GM23338 (cell line): ENCODE data around the gene WHAMM. TPM values are rescaled to one million over a fixed set of nuclear protein-coding genes. Genes with fewer than 3 reads are reported as not detected.

Source experiments
- ATAC-seq: fragments of 200-7000 bp; cut with Tn5 transposase; 3 replicates; pipeline ENCODE4 v1.9.1; 2020
- DNase-seq: peaks from one replicate; pipeline ENCODE4 v3.0.0-alpha.2; 2015; ENCODE audit warnings: low spot score
- H2AFZ ChIP-seq: fragments of 200-600 bp; sonication (generic); 2 replicates; pipeline ENCODE4 v1.8.0; 2016; ENCODE audit warnings: antibody characterized with exemption, mild to moderate bottlenecking, moderate library complexity
- H3F3A ChIP-seq: fragments of 200-600 bp; sonication (generic); replicated peaks from 2 replicates; pipeline ENCODE4 v1.8.0; 2017; ENCODE audit warnings: antibody characterized with exemption, mixed run types, low read depth
- H3K27ac ChIP-seq: fragments of 200-600 bp; sonication (generic); 2 replicates; pipeline ENCODE4 v1.6.1; 2016; ENCODE audit warnings: low read depth
- H3K27me3 ChIP-seq: fragments of 200-600 bp; sonication (generic); 2 replicates; pipeline ENCODE4 v1.8.0; 2016; ENCODE audit warnings: mild to moderate bottlenecking, mixed run types, moderate library complexity; ENCODE audit not compliant: insufficient read depth
- H3K36me3 ChIP-seq: fragments of 200-600 bp; sonication (generic); 2 replicates; pipeline ENCODE4 v1.8.0; 2016; ENCODE audit warnings: mild to moderate bottlenecking; ENCODE audit not compliant: insufficient read depth
- H3K4me1 ChIP-seq: fragments of 200-600 bp; sonication (generic); 2 replicates; pipeline ENCODE4 v1.8.0; 2016; ENCODE audit warnings: mild to moderate bottlenecking, moderate library complexity; ENCODE audit not compliant: insufficient read depth
- H3K4me2 ChIP-seq: fragments of 200-600 bp; sonication (generic); 2 replicates; pipeline ENCODE4 v1.7.1; 2017; ENCODE audit warnings: mixed run types
- H3K4me3 ChIP-seq: fragments of 200-600 bp; sonication (generic); 2 replicates; pipeline ENCODE4 v1.6.1; 2016; ENCODE audit warnings: mixed run types
- H3K79me2 ChIP-seq: fragments of 200-600 bp; sonication (generic); replicated peaks from 2 replicates; pipeline ENCODE4 v1.8.0; 2017; ENCODE audit warnings: mild to moderate bottlenecking; ENCODE audit not compliant: insufficient read depth
- H3K9me2 ChIP-seq: fragments of 200-600 bp; sonication (generic); 2 replicates; pipeline ENCODE4 v1.8.0; 2017; ENCODE audit not compliant: insufficient read depth
- H4K20me1 ChIP-seq: fragments of 200-600 bp; sonication (generic); replicated peaks from 2 replicates; pipeline ENCODE4 v1.8.0; 2017; ENCODE audit warnings: mild to moderate bottlenecking; ENCODE audit not compliant: insufficient read depth
- H3K27ac Mint-ChIP-seq: 2 replicates; pipeline ENCODE4 v1.8.0; 2020; ENCODE audit warnings: inconsistent platforms, mild to moderate bottlenecking, moderate library complexity, mixed read lengths
- H3K27me3 Mint-ChIP-seq: 3 replicates; pipeline ENCODE4 v1.8.0; 2022; ENCODE audit warnings: low read depth, mild to moderate bottlenecking, moderate library complexity, mixed read lengths, inconsistent platforms; ENCODE audit not compliant: insufficient read depth, poor library complexity
- H3K36me3 Mint-ChIP-seq: 3 replicates; pipeline ENCODE4 v1.8.0; 2021; ENCODE audit warnings: low read depth, mild to moderate bottlenecking, inconsistent platforms, moderate library complexity, mixed read lengths
- H3K4me1 Mint-ChIP-seq: 3 replicates; pipeline ENCODE4 v1.8.0; 2020; ENCODE audit warnings: mild to moderate bottlenecking, inconsistent platforms, mixed read lengths
- H3K4me3 Mint-ChIP-seq: 3 replicates; pipeline ENCODE4 v1.8.0; 2021; ENCODE audit warnings: moderate library complexity, mild to moderate bottlenecking, inconsistent platforms, mixed read lengths
- H3K9me3 Mint-ChIP-seq: 3 replicates; pipeline ENCODE4 v1.8.0; 2020; ENCODE audit warnings: moderate library complexity, mild to moderate bottlenecking, inconsistent platforms, mixed read lengths
- CREB1 ChIP-seq: fragments of 250-450 bp; sonication (Bioruptor Pico); IDR thresholded peaks from 2 replicates; pipeline ENCODE4 v1.5.0; 2020; ENCODE audit warnings: low read depth, mild to moderate bottlenecking, moderate library complexity
- JUNB ChIP-seq: IDR thresholded peaks from one replicate; pipeline ENCODE4 v1.6.1; 2016; ENCODE audit warnings: antibody characterized with exemption; ENCODE audit not compliant: unreplicated experiment
- POLR2AphosphoS5 ChIP-seq: IDR thresholded peaks from 2 replicates; pipeline ENCODE4 v1.6.1; 2016; ENCODE audit warnings: antibody characterized with exemption, low read depth
- REST ChIP-seq: IDR thresholded peaks from one replicate; pipeline ENCODE4 v1.6.1; 2018; ENCODE audit warnings: antibody characterized with exemption; ENCODE audit not compliant: unreplicated experiment
- STAT1 ChIP-seq: IDR thresholded peaks from one replicate; pipeline ENCODE4 v1.6.1; 2016; ENCODE audit warnings: antibody characterized with exemption; ENCODE audit not compliant: unreplicated experiment
- ZNF331 ChIP-seq: fragments of 250-450 bp; sonication (Bioruptor Pico); IDR thresholded peaks from 2 replicates; pipeline ENCODE4 v1.5.0; 2020; ENCODE audit warnings: low read depth, mild to moderate bottlenecking, moderate library complexity
- long read RNA-seq: library from polyadenylated mRNA; unstranded; transcript quantifications from one replicate; pipeline ENCODE4 v2.0.0, GENCODE V29; 2020; ENCODE audit not compliant: unreplicated experiment
- polyA plus RNA-seq: library from polyadenylated mRNA; unstranded; fragments of >200 nt; fragmentation: Nextera tagmentation; extraction: Ambion mirVana; gene quantifications from 2 replicates; pipeline ENCODE4 v1.2.1, GENCODE V29; 2016
- total RNA-seq: library from RNA; depleted of rRNA; stranded (reverse); fragments of >200 nt; shearing (Covaris generic); gene quantifications from 2 replicates; pipeline ENCODE4 v1.2.3, GENCODE V29; 2014; rRNA removed
- TF ChIP-seq, protein P1 (sequence below), 2 experiments: fragments of 200-600 bp in 1 of 2; sonication (generic) in 1 of 2; conservative IDR thresholded peaks; 2 replicates each; pipeline versions ENCODE4 v1.5.1 to v1.6.1; 2016 to 2017; ENCODE audit warnings: antibody characterized with exemption in 2 of 2, low read depth in 2 of 2, mild to moderate bottlenecking in 2 of 2, moderate library complexity in 1 of 2

The WHAMM gene
- total RNA-seq (2.2 and 8.3 TPM in 2 replicates), polyA plus RNA-seq (4.1 and 4.2 TPM in 2 replicates)
- long read RNA-seq, partial matches to known transcripts = 3 of 6 reads
- long read RNA-seq, other reads (novel, unspliced or antisense) = 3 of 6 reads

DNA sequence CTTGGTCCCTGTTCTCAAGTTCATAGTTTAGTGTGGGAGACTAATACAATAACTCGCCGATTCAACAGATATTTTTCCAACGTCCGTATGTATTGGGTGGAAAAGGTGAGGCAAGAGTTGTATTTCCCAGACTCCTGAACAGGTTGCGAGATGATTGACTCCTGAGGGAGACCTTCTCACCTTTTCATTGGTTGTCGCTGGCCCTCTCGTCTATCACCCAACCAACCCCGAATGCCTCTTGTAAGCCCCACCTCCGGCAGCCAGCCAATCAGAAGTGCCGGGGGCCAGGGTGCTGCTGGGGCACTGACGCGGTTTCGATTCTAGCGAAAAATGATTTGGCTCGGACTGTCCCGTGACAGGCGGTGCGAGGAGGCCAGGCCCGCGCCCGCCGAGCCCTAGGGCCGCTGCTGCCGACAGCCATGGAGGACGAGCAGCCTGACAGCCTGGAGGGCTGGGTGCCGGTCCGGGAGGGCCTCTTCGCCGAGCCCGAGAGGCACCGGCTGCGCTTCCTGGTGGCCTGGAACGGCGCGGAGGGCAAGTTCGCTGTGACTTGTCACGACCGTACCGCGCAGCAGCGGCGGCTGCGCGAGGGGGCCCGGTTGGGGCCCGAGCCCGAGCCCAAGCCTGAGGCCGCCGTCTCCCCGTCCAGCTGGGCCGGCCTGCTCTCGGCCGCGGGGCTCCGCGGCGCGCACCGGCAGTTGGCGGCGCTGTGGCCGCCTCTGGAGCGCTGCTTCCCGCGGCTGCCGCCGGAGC lies at the start of gene WHAMM:
TSS of gene WHAMM (plus strand) at position 321 of the 753 bp plus-strand sequence. CDS start at position 420, 99 bp downstream.
- Histone ChIP-seq H3K27ac (no peak within 1 kb of the TSS), H3K4me3 (peak within 1 kb of the TSS; percentile 77), H2AFZ (peak within 1 kb of the TSS; percentile 85), H3K4me2 (peak within 1 kb of the TSS; percentile 90), H3F3A (peaks cover 5% of the 10 kb centered on the region; the same call in 1 of the 2 replicates), H3K9me2 (0 out of 2 replicates have a peak, but pooled peaks cover 2% of the 10 kb centered on the region), H3K36me3 (no peaks in the 10 kb centered on the region), H3K27me3 (peaks cover 5% of the 10 kb centered on the region; the same call in 1 of the 2 replicates), H3K4me1 (peaks cover 18% of the 10 kb centered on the region), H4K20me1 (peaks cover 8% of the 10 kb centered on the region; the same call in 1 of the 2 replicates), H3K79me2 (peaks cover 7% of the 10 kb centered on the region; the same call in 1 of the 2 replicates)
- ATAC-seq (peak; percentile 96), DNase-seq (peak; percentile 99)
- Mint-ChIP-seq H3K27me3 (no peaks in the 10 kb centered on the region), H3K4me1 (peaks cover 22% of the 10 kb centered on the region), H3K9me3 (no peaks in the 10 kb centered on the region), H3K4me3 (peak within 1 kb of the TSS; percentile 92), H3K27ac (no peak within 1 kb of the TSS), H3K36me3 (peaks cover 8% of the 10 kb centered on the region; the same call in 1 of the 3 replicates)
- TF ChIP-seq CREB1 (CRISPR knock-in tag) (peak; percentile 58; the same call in 1 of the 2 replicates), STAT1 (no peak), POLR2AphosphoS5 (peak; percentile 82), ZNF331 (no peak), REST (no peak), JUNB (no peak)
- TF ChIP-seq, protein P1, sequence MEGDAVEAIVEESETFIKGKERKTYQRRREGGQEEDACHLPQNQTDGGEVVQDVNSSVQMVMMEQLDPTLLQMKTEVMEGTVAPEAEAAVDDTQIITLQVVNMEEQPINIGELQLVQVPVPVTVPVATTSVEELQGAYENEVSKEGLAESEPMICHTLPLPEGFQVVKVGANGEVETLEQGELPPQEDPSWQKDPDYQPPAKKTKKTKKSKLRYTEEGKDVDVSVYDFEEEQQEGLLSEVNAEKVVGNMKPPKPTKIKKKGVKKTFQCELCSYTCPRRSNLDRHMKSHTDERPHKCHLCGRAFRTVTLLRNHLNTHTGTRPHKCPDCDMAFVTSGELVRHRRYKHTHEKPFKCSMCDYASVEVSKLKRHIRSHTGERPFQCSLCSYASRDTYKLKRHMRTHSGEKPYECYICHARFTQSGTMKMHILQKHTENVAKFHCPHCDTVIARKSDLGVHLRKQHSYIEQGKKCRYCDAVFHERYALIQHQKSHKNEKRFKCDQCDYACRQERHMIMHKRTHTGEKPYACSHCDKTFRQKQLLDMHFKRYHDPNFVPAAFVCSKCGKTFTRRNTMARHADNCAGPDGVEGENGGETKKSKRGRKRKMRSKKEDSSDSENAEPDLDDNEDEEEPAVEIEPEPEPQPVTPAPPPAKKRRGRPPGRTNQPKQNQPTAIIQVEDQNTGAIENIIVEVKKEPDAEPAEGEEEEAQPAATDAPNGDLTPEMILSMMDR (conservative IDR thresholded peaks at IDR 0.05; ENCODE audit: low read depth in 2 of 2) = peak in 1 of 2 experiments; percentile 20; a peak in 1 of 4 replicates
